Thoracic aorta (tissue), 2 donors: ENCODE results near the gene KNOP1. TPM values are rescaled to one million over a fixed set of nuclear protein-coding genes. Genes with fewer than 3 reads are reported as not detected.
"Not testable (repeated sequence)": the region's sequence is repeated elsewhere in the genome, so short reads cannot be mapped to it uniquely, and the experiment has no call there.

ENCODE experiments used
- ATAC-seq: fragments of 150-250 bp; one replicate; pipeline ENCODE4 v1.8.0; 2017; ENCODE audit warnings: low read depth; ENCODE audit not compliant: insufficient number of reproducible peaks, low FRiP score
- DNase-seq: peaks from one replicate; pipeline ENCODE4 v3.0.0-alpha.2; 2020; ENCODE audit warnings: low spot score
- H3K27ac ChIP-seq, 2 donors: fragments of 200-600 bp; sonication (generic); 1 replicate in 1 of 2; 2 replicates in 1 of 2; pipeline ENCODE4 v1.5.1; 2016; ENCODE audit warnings: mild to moderate bottlenecking in 2 of 2, moderate library complexity in 2 of 2
- H3K27me3 ChIP-seq: fragments of 200-600 bp; sonication (generic); replicated peaks from 2 replicates; pipeline ENCODE4 v1.6.0; 2016; ENCODE audit warnings: mild to moderate bottlenecking; ENCODE audit not compliant: insufficient read depth
- H3K36me3 ChIP-seq: fragments of 200-600 bp; sonication (generic); one replicate; pipeline ENCODE4 v1.5.1; 2016
- H3K4me1 ChIP-seq, 2 donors: fragments of 200-600 bp; sonication (generic); 1 replicate in 1 of 2; 2 replicates in 1 of 2; pipeline versions ENCODE4 v1.5.1 to v1.6.0; 2016; ENCODE audit warnings: low read depth in 2 of 2, mild to moderate bottlenecking in 1 of 2; ENCODE audit not compliant: control insufficient read depth in 1 of 2
- H3K4me3 ChIP-seq: fragments of 200-600 bp; sonication (generic); 2 replicates; pipeline ENCODE4 v1.5.1; 2016; ENCODE audit warnings: mild to moderate bottlenecking
- H3K9me3 ChIP-seq: fragments of 200-600 bp; sonication (generic); 2 replicates; pipeline ENCODE4 v1.5.1; 2016
- total RNA-seq, 2 donors: library from RNA; depleted of rRNA; stranded (reverse); fragments of >200 nt; gene quantifications; one replicate each; pipeline versions ENCODE4 v1.1.0 to v1.2.3, GENCODE V29; 2016
- TF ChIP-seq, protein P1 (sequence below): fragments of 200-600 bp; sonication (generic); IDR thresholded peaks from one replicate; pipeline ENCODE4 v1.5.1; 2019; ENCODE audit warnings: antibody characterized with exemption

KNOP1 gene
- total RNA-seq, 2 donors from 2014 or later = 6.5 to 10.6 TPM

DNA sequence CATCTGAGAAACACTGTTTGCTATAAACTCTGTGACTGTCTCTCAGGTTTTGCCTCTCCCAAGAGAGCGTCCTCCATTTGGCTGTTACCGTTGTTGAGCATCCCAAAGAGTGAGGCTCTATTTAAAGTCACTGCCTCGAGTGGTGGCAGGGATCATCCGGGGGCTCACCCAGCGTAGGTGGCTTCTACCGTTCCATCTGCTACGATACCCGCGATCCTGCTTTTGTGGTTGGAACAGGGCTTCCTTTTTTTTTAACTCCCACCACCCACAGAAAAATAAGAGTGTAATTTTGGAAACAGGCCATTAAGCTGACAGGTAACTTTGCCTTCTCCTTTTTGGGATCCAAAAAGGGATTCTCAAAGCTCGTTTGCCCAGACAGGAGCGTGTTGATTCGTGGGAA is 36.4 kb downstream of the KNOP1 start:
- H3K27ac ChIP-seq = no peak overlapping the region
- H3K4me1 ChIP-seq = no peaks in the 10 kb centered on the region
- H3K9me3 ChIP-seq = no peaks in the 10 kb centered on the region
- peaks cover 37% of the 10 kb centered on the region for H3K36me3 ChIP-seq
- H3K27me3 ChIP-seq = no peaks in the 10 kb centered on the region
- H3K4me3 ChIP-seq = no peak overlapping the region
- TF ChIP-seq, protein P1, sequence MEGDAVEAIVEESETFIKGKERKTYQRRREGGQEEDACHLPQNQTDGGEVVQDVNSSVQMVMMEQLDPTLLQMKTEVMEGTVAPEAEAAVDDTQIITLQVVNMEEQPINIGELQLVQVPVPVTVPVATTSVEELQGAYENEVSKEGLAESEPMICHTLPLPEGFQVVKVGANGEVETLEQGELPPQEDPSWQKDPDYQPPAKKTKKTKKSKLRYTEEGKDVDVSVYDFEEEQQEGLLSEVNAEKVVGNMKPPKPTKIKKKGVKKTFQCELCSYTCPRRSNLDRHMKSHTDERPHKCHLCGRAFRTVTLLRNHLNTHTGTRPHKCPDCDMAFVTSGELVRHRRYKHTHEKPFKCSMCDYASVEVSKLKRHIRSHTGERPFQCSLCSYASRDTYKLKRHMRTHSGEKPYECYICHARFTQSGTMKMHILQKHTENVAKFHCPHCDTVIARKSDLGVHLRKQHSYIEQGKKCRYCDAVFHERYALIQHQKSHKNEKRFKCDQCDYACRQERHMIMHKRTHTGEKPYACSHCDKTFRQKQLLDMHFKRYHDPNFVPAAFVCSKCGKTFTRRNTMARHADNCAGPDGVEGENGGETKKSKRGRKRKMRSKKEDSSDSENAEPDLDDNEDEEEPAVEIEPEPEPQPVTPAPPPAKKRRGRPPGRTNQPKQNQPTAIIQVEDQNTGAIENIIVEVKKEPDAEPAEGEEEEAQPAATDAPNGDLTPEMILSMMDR = no peak
- no peak for DNase-seq
- no peak for ATAC-seq

- TF ChIP-seq, protein P1 = no peak
- no peak for ATAC-seq
Observed at GRCh38 chr16:19680881-19681340, 37.1 kb downstream of the KNOP1 start.

DNA sequence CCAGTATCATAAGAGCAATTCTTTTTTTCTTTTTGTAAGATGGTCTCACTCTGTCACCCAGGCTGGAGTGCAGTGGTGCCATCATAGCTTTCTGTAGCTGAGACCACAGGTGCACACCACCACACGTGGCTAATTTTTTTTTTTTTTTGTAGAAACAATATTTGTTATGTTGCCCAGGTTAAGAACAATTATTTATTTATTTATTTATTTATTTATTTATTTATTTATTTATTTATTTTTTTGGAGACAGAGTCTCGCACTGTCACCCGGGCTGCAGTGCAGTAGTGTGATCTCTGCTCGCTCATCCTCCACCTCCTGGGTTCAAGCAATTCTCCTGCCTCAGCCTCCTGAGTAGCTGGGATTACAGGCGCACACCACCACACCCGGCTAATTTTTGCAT is 38.7 kb downstream of the KNOP1 start:
- H3K36me3 ChIP-seq = peaks cover 18% of the 10 kb centered on the region
- not testable (repeated sequence) for H3K27me3 ChIP-seq, H3K9me3 ChIP-seq, ATAC-seq, H3K27ac ChIP-seq, DNase-seq, H3K4me3 ChIP-seq, H3K4me1 ChIP-seq

More at GRCh38 chr16:19680881-19681340, 37.1 kb downstream of the KNOP1 start:
- no peaks in the 10 kb centered on the region for H3K27me3 ChIP-seq
- no peaks in the 10 kb centered on the region for H3K4me1 ChIP-seq
- H3K4me3 ChIP-seq = no peak overlapping the region
- H3K36me3 ChIP-seq = peaks cover 31% of the 10 kb centered on the region
- DNase-seq = no peak
- H3K9me3 ChIP-seq = no peaks in the 10 kb centered on the region
- H3K27ac ChIP-seq = no peak overlapping the region

DNA sequence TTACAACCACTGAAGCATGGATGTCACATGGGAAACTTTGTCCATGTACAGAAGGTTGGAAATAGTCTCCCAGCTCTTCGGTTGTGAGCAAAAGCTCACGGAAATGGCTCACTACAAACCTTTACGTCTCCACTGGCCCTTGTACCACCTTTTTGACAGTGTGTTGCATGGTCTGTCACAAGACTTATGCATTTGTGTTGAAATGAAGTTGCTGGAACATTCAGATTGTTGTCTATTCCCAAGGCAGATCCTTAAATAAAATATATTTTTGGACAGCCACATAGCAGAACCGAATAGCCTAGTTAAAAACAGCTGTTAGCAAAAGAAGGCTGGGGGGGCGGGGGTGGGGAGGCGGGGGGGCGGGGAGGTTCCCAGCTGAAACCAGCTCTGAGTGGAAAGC is 39.2 kb downstream of the KNOP1 start:
- no peaks in the 10 kb centered on the region for H3K4me1 ChIP-seq
- ATAC-seq = no peak
- no peak for DNase-seq
- no peaks in the 10 kb centered on the region for H3K27me3 ChIP-seq
- H3K27ac ChIP-seq = no peak overlapping the region
- H3K36me3 ChIP-seq = peaks cover 13% of the 10 kb centered on the region
- TF ChIP-seq, protein P1 = no peak
- H3K4me3 ChIP-seq = no peak overlapping the region
- no peaks in the 10 kb centered on the region for H3K9me3 ChIP-seq

- Histone ChIP-seq H3K4me1 (no peaks in the 10 kb centered on the region), H3K27me3 (no peaks in the 10 kb centered on the region), H3K9me3 (no peaks in the 10 kb centered on the region), H3K4me3 (no peak overlapping the region), H3K36me3 (peaks cover 1% of the 10 kb centered on the region), H3K27ac (no peak overlapping the region)
- ATAC-seq (no peak), DNase-seq (no peak)
- TF ChIP-seq, protein P1 = no peak
Observed at GRCh38 chr16:19677402-19677801, 40.6 kb downstream of the KNOP1 start.

DNA sequence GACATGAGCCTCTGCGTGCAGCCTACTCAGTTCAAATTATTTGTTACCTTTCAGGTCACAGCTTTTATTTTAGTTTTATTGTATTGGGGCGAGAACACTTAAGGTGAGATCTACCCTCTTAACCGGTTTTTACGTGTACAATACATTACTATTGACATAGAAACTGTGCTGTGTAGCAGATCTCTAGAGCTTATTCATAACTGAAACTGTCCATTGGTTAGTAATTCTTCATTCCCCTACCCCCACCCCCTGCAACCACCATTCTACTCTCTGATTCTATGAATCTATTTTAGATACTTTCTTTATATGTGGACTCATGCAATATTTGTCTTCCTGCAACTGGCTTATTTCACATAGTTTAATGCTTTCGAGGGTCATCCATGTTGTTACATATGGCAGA is 43.5 kb downstream of the KNOP1 start:
- TF ChIP-seq, protein P1 = no peak
- no peaks in the 10 kb centered on the region for H3K9me3 ChIP-seq
- no peak for DNase-seq
- H3K4me3 ChIP-seq = no peak overlapping the region
- ATAC-seq = no peak
- H3K4me1 ChIP-seq = no peaks in the 10 kb centered on the region
- H3K36me3 ChIP-seq = peaks cover 6% of the 10 kb centered on the region
- H3K27ac ChIP-seq = no peak overlapping the region
- no peaks in the 10 kb centered on the region for H3K27me3 ChIP-seq
